ENCODE results near the gene ZC3H10.

Gene ZC3H10

DNA sequence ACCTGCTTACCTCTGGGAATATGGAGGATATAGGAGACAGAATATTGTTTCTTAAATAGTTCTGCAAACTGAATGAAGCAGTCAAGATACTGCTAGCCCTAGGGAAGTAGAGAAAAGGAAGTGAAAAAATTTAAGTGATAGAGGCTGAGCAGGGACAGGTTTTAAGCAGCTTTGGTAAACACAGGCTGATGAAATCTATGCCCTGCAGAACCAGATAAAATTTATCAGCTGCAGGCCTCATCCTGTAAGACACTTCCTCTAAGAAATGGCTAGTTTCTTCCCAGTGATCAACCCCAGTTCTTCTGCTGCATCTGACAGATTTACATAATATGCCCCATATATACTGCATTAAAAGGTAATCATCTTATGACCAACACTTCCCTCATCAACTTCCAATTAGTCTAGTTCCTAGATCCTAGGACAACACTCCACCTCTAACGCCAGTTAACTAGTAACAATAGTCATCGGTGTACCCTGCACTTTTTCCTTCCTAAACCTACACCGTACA lies 8.7 kb downstream of the ZC3H10 start:
- Histone ChIP-seq H3K9me3 (ENCODE audit: control insufficient read depth in 1 of 2, low read length in 2 of 2) (no peaks in the 10 kb centered on the region), H3K4me1 (ENCODE audit: control insufficient read depth in 1 of 2, insufficient read depth in 2 of 2, low read length in 2 of 2) (peaks cover 26 to 39% of the 10 kb centered on the region in 2 donors), H3K27me3 (ENCODE audit: control insufficient read depth in 1 of 2, insufficient read depth in 2 of 2, low read length in 2 of 2) (no peaks in the 10 kb centered on the region), H3K27ac (ENCODE audit: low read depth, low read length) (peak overlapping the region; percentile 62), H3K4me3 (ENCODE audit: low read depth in 1 of 2, low read length in 2 of 2) (peak overlapping the region; percentile 57 to 61), H3K9ac (ENCODE audit: low read depth in 1 of 2, low read length in 2 of 2) (peak overlapping the region; percentile 45 to 94), H3K36me3 (ENCODE audit: control insufficient read depth in 1 of 2, insufficient read depth in 2 of 2, low read length in 2 of 2) (peaks cover 12 to 24% of the 10 kb centered on the region in 2 donors)

DNA sequence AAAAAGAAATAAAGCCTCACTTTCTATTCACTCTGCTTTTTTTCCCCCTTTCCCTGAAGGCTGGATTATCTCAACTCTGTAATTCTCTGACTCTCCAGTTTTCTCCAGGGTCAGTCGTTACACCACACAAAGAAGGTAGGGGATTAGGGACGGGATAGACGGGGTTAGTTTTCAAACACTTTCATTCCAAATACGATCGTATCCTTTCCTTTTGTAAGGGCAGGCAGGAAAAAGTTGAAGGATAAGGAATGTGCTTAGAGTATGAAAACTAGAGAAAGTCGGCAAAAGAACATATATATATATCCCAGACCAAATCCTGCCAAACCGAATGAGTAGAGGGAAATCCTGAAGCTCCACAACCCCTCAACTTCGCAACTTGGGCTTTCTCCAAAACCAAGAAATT lies 9.4 kb downstream of the ZC3H10 start:
- H3K9ac ChIP-seq (ENCODE audit: low read depth in 1 of 2, low read length in 2 of 2), result peak overlapping the region; percentile 45 to 94
- H3K27me3 ChIP-seq (ENCODE audit: control insufficient read depth in 1 of 2, insufficient read depth in 2 of 2, low read length in 2 of 2), result no peaks in the 10 kb centered on the region
- H3K9me3 ChIP-seq (ENCODE audit: control insufficient read depth in 1 of 2, low read length in 2 of 2), result no peaks in the 10 kb centered on the region
- peak overlapping the region; percentile 57 to 61 for H3K4me3 ChIP-seq (ENCODE audit: low read depth in 1 of 2, low read length in 2 of 2)
- peak overlapping the region; percentile 48 for H3K27ac ChIP-seq (ENCODE audit: low read depth, low read length)
- peaks cover 19 to 24% of the 10 kb centered on the region in 2 donors for H3K36me3 ChIP-seq (ENCODE audit: control insufficient read depth in 1 of 2, insufficient read depth in 2 of 2, low read length in 2 of 2)
- H3K4me1 ChIP-seq (ENCODE audit: control insufficient read depth in 1 of 2, insufficient read depth in 2 of 2, low read length in 2 of 2), result peaks cover 26 to 39% of the 10 kb centered on the region in 2 donors

- Histone ChIP-seq H3K27me3 (ENCODE audit: control insufficient read depth in 1 of 2, insufficient read depth in 2 of 2, low read length in 2 of 2) (no peaks in the 10 kb centered on the region), H3K4me3 (ENCODE audit: low read depth in 1 of 2, low read length in 2 of 2) (peak within 1 kb of the TSS; percentile 88 to 92), H3K36me3 (ENCODE audit: control insufficient read depth in 1 of 2, insufficient read depth in 2 of 2, low read length in 2 of 2) (peaks cover 20 to 25% of the 10 kb centered on the region in 2 donors), H3K9me3 (ENCODE audit: control insufficient read depth in 1 of 2, low read length in 2 of 2) (no peaks in the 10 kb centered on the region), H3K4me1 (ENCODE audit: control insufficient read depth in 1 of 2, insufficient read depth in 2 of 2, low read length in 2 of 2) (peaks cover 26 to 39% of the 10 kb centered on the region in 2 donors), H3K9ac (ENCODE audit: low read depth in 1 of 2, low read length in 2 of 2) (peak within 1 kb of the TSS; percentile 84 to 94), H3K27ac (ENCODE audit: low read depth, low read length) (peak within 1 kb of the TSS; percentile 76)
These were observed 10.0 kb downstream of the ZC3H10 start, which contains the start of gene ESYT1 for GRCh38 chr12:56127888-56128669. Gene ESYT1 (plus strand): TSS chr12:56128267. CDS start chr12:56128320, 53 bp downstream.

- H3K36me3 ChIP-seq (ENCODE audit: control insufficient read depth in 1 of 2, insufficient read depth in 2 of 2, low read length in 2 of 2), result peaks cover 24 to 31% of the 10 kb centered on the region in 2 donors
- H3K9ac ChIP-seq (ENCODE audit: low read depth in 1 of 2, low read length in 2 of 2), result peak overlapping the region; percentile 84 to 94
- no peaks in the 10 kb centered on the region for H3K27me3 ChIP-seq (ENCODE audit: control insufficient read depth in 1 of 2, insufficient read depth in 2 of 2, low read length in 2 of 2)
- no peaks in the 10 kb centered on the region for H3K9me3 ChIP-seq (ENCODE audit: control insufficient read depth in 1 of 2, low read length in 2 of 2)
- H3K4me1 ChIP-seq (ENCODE audit: control insufficient read depth in 1 of 2, insufficient read depth in 2 of 2, low read length in 2 of 2), result peaks cover 26 to 39% of the 10 kb centered on the region in 2 donors
- H3K4me3 ChIP-seq (ENCODE audit: low read depth in 1 of 2, low read length in 2 of 2), result peak overlapping the region; percentile 88 to 92
- peak overlapping the region; percentile 76 for H3K27ac ChIP-seq (ENCODE audit: low read depth, low read length)
These were observed 10.7 kb downstream of the ZC3H10 start for GRCh38 chr12:56128670-56129205.

- peaks cover 30 to 38% of the 10 kb centered on the region in 2 donors for H3K36me3 ChIP-seq (ENCODE audit: control insufficient read depth in 1 of 2, insufficient read depth in 2 of 2, low read length in 2 of 2)
- peaks cover 26 to 39% of the 10 kb centered on the region in 2 donors for H3K4me1 ChIP-seq (ENCODE audit: control insufficient read depth in 1 of 2, insufficient read depth in 2 of 2, low read length in 2 of 2)
- peak overlapping the region; percentile 84 to 94 for H3K9ac ChIP-seq (ENCODE audit: low read depth in 1 of 2, low read length in 2 of 2)
- H3K4me3 ChIP-seq (ENCODE audit: low read depth in 1 of 2, low read length in 2 of 2), result peak overlapping the region; percentile 88 to 92
- no peaks in the 10 kb centered on the region for H3K27me3 ChIP-seq (ENCODE audit: control insufficient read depth in 1 of 2, insufficient read depth in 2 of 2, low read length in 2 of 2)
- H3K27ac ChIP-seq (ENCODE audit: low read depth, low read length), result peak overlapping the region; percentile 45
- no peaks in the 10 kb centered on the region for H3K9me3 ChIP-seq (ENCODE audit: control insufficient read depth in 1 of 2, low read length in 2 of 2)
These were observed 11.3 kb downstream of the ZC3H10 start for GRCh38 chr12:56129206-56129941.

- Histone ChIP-seq H3K9ac (ENCODE audit: low read depth in 1 of 2, low read length in 2 of 2) (peak overlapping the region in 1 of 2 donors; percentile 94), H3K9me3 (ENCODE audit: control insufficient read depth in 1 of 2, low read length in 2 of 2) (no peaks in the 10 kb centered on the region), H3K27me3 (ENCODE audit: control insufficient read depth in 1 of 2, insufficient read depth in 2 of 2, low read length in 2 of 2) (no peaks in the 10 kb centered on the region), H3K27ac (ENCODE audit: low read depth, low read length) (no peak overlapping the region), H3K36me3 (ENCODE audit: control insufficient read depth in 1 of 2, insufficient read depth in 2 of 2, low read length in 2 of 2) (peaks cover 32 to 38% of the 10 kb centered on the region in 2 donors), H3K4me3 (ENCODE audit: low read depth in 1 of 2, low read length in 2 of 2) (peak overlapping the region; percentile 88 to 92), H3K4me1 (ENCODE audit: control insufficient read depth in 1 of 2, insufficient read depth in 2 of 2, low read length in 2 of 2) (peaks cover 26 to 39% of the 10 kb centered on the region in 2 donors)
These were observed 12.0 kb downstream of the ZC3H10 start for GRCh38 chr12:56129942-56130495.

- Histone ChIP-seq H3K4me3 (ENCODE audit: low read depth in 1 of 2, low read length in 2 of 2) (no peak overlapping the region), H3K4me1 (ENCODE audit: control insufficient read depth in 1 of 2, insufficient read depth in 2 of 2, low read length in 2 of 2) (peaks cover 20 to 33% of the 10 kb centered on the region in 2 donors), H3K27me3 (ENCODE audit: control insufficient read depth in 1 of 2, insufficient read depth in 2 of 2, low read length in 2 of 2) (no peaks in the 10 kb centered on the region), H3K9me3 (ENCODE audit: control insufficient read depth in 1 of 2, low read length in 2 of 2) (no peaks in the 10 kb centered on the region), H3K36me3 (ENCODE audit: control insufficient read depth in 1 of 2, insufficient read depth in 2 of 2, low read length in 2 of 2) (peaks cover 32 to 41% of the 10 kb centered on the region in 2 donors), H3K9ac (ENCODE audit: low read depth in 1 of 2, low read length in 2 of 2) (no peak overlapping the region), H3K27ac (ENCODE audit: low read depth, low read length) (no peak overlapping the region)
These were observed 12.8 kb downstream of the ZC3H10 start for GRCh38 chr12:56130876-56131275.

- H3K27ac ChIP-seq (ENCODE audit: low read depth, low read length), result no peak overlapping the region
- H3K27me3 ChIP-seq (ENCODE audit: control insufficient read depth in 1 of 2, insufficient read depth in 2 of 2, low read length in 2 of 2), result no peaks in the 10 kb centered on the region
- no peak overlapping the region for H3K9ac ChIP-seq (ENCODE audit: low read depth in 1 of 2, low read length in 2 of 2)
- H3K36me3 ChIP-seq (ENCODE audit: control insufficient read depth in 1 of 2, insufficient read depth in 2 of 2, low read length in 2 of 2), result peaks cover 50 to 67% of the 10 kb centered on the region in 2 donors
- no peaks in the 10 kb centered on the region for H3K9me3 ChIP-seq (ENCODE audit: control insufficient read depth in 1 of 2, low read length in 2 of 2)
- H3K4me1 ChIP-seq (ENCODE audit: control insufficient read depth in 1 of 2, insufficient read depth in 2 of 2, low read length in 2 of 2), result peaks cover 0 to 4% of the 10 kb centered on the region in 2 donors
- no peak overlapping the region for H3K4me3 ChIP-seq (ENCODE audit: low read depth in 1 of 2, low read length in 2 of 2)
These were observed 16.8 kb downstream of the ZC3H10 start for GRCh38 chr12:56134897-56135296.

GRCh38 chr12:56137853-56138571 lies 19.9 kb downstream of the ZC3H10 start:
- peaks cover 46 to 63% of the 10 kb centered on the region in 2 donors for H3K36me3 ChIP-seq (ENCODE audit: control insufficient read depth in 1 of 2, insufficient read depth in 2 of 2, low read length in 2 of 2)
- H3K4me1 ChIP-seq (ENCODE audit: control insufficient read depth in 1 of 2, insufficient read depth in 2 of 2, low read length in 2 of 2), result no peaks in the 10 kb centered on the region
- no peak overlapping the region for H3K9ac ChIP-seq (ENCODE audit: low read depth in 1 of 2, low read length in 2 of 2)
- no peak overlapping the region for H3K4me3 ChIP-seq (ENCODE audit: low read depth in 1 of 2, low read length in 2 of 2)
- no peak overlapping the region for H3K27ac ChIP-seq (ENCODE audit: low read depth, low read length)
- no peaks in the 10 kb centered on the region for H3K27me3 ChIP-seq (ENCODE audit: control insufficient read depth in 1 of 2, insufficient read depth in 2 of 2, low read length in 2 of 2)
- H3K9me3 ChIP-seq (ENCODE audit: control insufficient read depth in 1 of 2, low read length in 2 of 2), result no peaks in the 10 kb centered on the region
